GM19099 (cell line): ENCODE data around the gene TOR1AIP1.
A peak's percentile ranks its signal among the peaks of the same experiment; 100 is the strongest.

ENCODE experiments used
- POLR2A ChIP-seq: IDR thresholded peaks from 3 replicates; pipeline ENCODE4 v1.6.1; 2011; ENCODE audit warnings: low read depth; ENCODE audit not compliant: insufficient read length; ENCODE audit errors: extremely low read depth

Gene TOR1AIP1

GRCh38 chr1:179954493-179955286 is 72.6 kb downstream of the TOR1AIP1 start, which contains the start of gene CEP350:
CEP350 (plus strand) TSS chr1:179954810; CDS start chr1:179986182, 31,372 bp downstream.
- TF ChIP-seq POLR2A: peak; percentile 94

- TF ChIP-seq POLR2A: no peak
Measured at GRCh38 chr1:179955287-179955680, 73.2 kb downstream of the TOR1AIP1 start.

- no peak for TF ChIP-seq POLR2A
Measured at GRCh38 chr1:179955731-179956130, 73.6 kb downstream of the TOR1AIP1 start.

- no peak for TF ChIP-seq POLR2A
Measured at GRCh38 chr1:179958359-179958758, 76.3 kb downstream of the TOR1AIP1 start.

DNA sequence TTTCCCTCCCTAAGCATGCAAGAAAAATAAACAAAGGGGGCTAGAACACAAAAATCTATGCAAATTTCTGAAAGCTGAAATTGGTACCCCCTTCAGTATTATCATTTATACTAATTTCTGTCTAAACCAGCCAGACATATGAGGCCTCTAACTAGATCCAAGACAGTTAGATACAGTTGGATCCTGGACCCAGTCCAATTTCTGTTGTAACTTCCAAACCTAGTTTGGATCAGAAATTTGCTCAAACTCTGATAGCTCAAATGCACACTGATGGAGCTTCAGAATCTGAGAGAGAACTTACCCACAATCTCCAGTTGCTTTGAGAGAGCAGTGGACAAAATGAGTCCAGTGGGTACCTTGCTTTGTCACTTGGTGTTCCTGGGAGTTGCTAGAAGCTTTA is 84.5 kb downstream of the TOR1AIP1 start:
- no peak for TF ChIP-seq POLR2A

DNA sequence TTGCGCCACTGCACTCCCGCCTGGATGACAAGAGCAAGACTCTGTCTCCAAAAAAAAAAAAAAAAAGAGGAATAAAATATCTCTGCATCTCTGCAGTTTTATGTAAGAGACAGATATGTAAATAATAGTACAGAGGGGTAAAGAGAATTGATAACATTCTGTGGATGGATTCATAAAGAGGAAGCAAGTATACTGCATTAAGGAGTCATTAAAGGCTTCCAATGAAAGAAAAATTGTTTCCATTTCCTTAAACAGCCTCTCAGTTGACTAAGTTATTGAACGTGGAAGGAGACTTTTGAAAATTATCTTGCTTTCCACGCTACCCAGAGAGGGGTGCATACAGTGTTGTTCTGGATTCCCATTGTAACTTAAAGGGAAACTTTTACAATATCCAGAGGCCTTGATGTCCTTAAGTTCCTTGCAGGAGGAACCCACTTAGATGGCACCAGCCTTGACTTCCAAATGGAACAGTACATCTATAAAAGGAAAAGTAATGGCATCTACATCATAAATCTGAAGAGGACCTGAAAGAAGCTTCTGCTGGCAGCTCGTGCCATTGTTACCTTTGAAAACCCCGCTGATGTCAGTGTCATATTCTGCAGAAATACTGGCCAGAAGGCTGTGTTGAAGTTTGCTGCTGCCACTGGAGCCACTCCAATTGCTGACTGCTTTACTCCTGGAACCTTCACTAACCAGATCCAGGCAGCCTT is 86.4 kb downstream of the TOR1AIP1 start:
- TF ChIP-seq POLR2A: no peak

DNA sequence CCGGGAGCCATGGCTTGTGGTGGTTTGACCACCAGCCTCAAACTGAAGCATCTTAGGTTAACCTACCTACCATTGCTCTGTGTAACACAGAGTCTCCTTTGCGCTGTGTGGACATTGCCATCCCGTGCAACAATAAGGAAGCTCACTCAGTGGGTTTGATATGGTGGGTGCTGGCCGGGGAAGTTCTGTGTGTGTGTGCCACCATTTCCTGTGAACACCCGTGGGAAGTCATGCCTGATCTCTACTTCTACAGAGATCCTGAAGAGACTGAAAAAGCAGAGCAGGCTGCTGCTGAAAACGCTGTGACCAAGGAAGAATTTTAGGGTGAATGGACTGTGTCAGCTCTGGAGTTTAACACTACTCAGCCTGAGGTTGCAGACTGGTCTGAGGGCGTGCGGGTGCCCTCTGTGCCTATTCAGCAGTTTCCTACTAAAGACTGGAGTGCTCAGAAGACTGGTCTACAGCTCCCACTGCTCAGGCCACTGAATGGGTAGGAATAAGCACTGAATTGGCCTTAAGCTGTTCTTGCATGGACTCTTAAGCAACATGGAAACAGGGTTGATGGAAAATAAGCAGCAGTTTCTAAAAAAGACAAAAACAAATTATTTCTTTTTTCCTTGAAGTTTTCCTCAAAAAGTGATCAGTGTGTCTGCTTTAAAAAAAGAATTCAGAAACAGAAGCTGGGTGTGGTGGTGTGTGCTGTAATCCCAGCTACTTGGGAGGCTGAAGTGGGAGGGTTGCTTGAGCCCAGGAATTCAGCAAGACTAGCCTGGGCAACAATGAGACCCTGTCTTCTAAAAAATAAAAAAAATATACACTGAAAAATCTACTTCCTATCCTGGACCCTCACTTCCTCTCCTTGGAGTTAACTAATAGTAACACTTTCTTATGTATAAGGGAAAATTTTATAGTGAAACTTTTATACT is 87.2 kb downstream of the TOR1AIP1 start:
- no peak for TF ChIP-seq POLR2A
